RPMI8226 (cell line): ENCODE data around the gene ZNF692.

Source experiments
- DNase-seq: peaks from one replicate; pipeline ENCODE4 v3.0.0-alpha.2; 2015

ZNF692 gene

DNA sequence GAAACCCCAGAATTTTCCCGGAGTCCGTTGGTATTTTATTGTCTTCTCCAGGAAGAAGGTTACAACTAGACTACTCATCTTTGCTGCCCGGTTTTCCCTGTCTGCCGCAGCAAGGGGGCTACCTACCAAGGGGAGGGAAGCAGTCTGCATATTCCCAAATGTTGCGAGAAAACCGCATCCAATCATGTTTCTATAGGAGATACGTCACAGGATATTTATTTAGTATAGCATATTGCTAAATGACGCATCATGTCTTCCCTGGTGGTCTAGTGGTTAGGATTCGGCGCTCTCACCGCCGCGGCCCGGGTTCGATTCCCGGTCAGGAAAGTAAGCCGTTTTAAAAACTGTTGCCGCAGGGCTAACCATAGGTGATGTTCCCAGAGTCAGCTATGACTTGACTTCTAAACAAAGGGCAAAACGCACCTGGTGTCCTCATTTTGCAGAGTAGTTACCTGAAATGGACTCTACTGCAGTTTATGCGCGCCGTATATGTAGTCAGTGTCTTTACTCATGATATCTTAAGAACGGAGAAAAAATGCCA, 15.2 kb upstream of the ZNF692 start:
- peak; percentile 93 for DNase-seq

DNA sequence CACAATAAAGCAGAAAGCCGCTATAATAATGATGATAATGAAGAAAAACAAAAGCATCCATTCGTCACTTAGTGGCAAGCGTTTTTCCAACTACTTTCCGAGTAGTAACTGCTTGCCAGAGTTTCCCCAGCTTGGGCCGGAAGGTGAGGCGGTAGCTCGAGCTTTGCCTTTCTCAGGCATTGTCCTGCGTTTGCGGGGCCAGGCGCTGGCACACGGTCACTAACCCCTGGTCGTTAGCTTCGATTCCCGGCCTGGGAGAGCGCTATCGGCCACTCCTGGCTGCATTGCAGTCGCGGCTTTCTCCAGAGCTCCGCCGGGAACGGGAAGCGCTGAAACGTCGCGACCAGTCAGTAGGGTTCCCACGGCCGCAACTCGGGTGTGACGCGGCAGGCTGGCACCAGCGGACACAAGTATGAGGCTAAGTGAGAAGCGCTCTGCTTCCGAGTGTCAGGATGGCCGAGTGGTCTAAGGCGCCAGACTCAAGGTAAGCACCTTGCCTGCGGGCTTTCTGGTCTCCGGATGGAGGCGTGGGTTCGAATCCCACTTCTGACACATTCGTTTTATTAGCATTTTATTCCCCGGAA, 14.6 kb upstream of the ZNF692 start:
- DNase-seq, result peak; percentile 96

DNA sequence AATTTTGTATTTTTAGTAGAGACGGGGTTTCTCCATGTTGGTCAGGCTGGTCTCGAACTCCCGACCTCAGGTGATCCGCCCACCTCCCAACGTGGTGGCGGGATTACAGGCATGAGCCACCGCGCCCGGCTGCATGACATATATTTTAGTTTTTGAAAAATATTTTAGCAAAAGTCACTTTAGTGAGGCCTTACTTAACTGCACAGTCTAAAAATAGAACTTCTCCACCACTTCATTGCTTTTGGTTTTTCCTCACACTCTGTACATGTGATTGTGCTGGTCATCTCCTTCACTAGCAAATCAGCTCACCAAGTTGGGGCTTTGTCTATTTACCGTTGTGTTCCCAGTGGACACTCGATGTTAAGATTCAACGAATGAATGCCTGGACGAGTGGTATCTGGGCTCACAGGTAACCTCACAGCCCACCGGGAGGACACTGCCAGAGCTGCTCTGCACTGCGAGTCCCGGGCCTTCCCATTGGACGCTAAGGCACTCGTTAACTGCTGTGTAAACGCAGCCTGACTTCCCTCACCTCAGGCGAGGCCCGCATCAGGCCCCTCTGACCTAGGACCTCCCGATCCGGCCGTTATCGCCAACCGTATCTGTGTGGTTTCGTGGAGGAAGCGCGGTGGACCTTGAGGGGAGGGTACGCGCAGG, 14.0 kb upstream of the ZNF692 start:
- DNase-seq, result peak; percentile 76

DNA sequence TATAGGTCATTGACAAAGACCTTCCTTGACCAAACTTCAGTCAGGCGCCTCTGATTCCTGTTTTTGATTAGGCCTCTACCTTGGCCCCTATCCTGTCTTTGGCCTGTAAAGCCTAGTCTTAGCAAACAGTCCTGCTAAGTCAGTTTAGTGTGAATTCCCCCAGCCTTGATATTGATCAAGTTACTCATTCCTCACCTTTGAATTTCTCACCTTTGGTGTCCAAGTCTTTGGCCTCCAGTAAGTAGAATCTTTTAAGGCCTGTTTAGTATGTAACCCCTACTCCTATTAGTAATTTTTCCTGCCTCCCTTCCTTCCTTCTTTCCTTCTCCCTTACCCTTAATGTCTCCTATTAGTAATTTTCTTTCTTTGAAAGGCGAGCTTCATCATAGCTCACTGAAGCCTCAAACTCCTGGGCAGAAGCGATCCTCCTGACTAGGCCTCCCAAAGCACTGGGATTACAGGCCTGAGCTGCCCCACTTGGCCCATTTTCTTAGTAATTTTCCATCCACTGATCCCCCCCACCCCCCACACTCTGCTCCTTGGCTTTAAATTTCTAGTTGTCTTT, 13.0 kb upstream of the ZNF692 start:
- DNase-seq, result no peak

DNA sequence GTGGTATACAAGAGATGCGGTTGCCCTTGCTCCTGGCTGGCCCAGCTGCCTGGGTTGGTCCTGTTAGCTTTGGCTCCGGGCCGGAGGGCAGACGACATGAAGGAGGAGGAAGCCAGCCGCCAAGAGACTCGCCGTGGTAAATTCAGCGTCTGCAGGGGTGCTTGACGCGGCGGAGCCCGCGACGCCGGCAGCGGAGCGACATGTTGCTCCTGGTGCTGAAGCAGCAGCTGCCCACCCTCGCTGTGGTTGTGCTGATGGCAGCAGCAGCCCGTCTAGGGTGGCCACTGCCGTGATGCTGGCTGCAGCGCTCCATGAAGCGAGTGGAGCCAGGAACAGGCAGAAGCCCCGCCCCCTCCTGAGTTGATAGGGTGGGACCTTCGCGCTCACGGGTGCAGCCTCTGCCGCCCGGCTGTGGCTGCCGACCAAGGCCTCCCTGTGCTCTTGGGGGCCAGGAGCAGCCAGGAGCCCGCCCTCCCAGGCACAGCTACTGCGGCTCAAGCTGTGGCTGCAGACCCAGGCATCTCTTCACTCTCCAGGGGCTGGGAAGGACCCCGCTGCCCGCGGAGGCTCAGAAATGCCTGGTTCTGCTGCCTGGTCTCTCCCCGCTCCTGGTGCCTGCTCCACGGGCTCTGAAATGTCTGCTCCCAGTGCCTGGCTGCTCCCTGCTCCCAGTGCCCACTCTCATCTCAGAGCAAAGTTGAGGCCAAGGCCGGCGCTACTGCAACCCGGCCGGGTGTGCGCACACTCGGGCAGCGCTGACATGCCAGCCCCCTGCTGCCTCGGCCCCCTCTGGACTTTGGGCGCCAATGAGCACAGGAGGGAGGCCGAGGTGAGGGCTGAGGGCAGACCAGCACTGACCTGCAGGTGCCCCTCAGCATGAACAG, 4.4 kb upstream of the ZNF692 start:
- peak; percentile 85 for DNase-seq

DNA sequence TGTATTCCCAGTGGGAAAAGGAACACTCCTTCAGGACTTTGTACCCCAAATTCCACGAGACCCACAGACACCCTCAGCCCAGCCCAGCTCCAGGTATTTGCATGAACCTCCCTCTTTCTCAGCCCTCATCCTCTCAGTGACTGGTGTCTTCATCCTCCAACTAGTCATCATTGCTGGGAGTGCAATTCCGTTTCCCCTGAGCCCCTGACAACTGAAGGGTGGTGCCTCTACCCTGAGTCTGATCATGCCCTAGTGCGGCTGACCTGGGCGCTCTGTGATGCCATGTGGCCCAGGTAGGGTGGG, 3.8 kb upstream of the ZNF692 start:
- no peak for DNase-seq

DNA sequence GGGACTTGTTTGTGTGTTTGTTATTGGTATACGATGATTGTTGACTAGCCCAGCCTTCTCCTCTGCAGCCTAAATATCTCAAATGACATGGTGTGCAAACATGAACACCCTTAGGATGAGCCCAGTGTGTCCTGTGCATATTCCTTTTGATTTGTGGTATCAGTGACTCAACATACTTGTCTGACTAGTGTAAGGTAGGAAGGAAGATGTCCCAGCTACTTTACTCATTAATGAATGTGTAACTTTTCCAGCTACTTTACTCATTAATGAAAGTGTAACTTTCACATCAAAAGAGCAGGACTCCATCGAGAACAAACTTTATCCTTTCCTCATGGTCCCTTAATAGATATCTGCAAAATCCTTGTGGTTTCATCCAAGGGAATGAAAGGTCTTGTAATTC, 2.7 kb upstream of the ZNF692 start:
- no peak for DNase-seq

DNA sequence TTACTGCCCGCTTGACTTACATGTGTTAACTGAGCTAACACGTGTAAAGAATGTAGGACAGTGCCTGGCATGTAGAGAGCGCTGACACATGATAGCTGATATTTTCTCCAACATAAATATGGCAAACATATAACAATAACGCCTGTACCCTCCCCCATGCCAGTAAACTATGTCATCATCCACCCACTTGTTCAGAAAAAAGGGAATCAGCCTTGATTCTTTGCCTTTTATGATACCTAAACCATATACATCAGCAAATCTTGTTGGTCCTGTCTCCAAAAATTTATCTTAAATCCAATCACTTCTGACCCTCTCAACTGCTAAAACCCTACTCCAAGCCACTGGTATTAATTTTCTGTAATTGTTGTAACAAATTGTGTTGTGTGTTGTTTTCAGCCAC, 1.1 kb upstream of the ZNF692 start:
- no peak for DNase-seq

DNA sequence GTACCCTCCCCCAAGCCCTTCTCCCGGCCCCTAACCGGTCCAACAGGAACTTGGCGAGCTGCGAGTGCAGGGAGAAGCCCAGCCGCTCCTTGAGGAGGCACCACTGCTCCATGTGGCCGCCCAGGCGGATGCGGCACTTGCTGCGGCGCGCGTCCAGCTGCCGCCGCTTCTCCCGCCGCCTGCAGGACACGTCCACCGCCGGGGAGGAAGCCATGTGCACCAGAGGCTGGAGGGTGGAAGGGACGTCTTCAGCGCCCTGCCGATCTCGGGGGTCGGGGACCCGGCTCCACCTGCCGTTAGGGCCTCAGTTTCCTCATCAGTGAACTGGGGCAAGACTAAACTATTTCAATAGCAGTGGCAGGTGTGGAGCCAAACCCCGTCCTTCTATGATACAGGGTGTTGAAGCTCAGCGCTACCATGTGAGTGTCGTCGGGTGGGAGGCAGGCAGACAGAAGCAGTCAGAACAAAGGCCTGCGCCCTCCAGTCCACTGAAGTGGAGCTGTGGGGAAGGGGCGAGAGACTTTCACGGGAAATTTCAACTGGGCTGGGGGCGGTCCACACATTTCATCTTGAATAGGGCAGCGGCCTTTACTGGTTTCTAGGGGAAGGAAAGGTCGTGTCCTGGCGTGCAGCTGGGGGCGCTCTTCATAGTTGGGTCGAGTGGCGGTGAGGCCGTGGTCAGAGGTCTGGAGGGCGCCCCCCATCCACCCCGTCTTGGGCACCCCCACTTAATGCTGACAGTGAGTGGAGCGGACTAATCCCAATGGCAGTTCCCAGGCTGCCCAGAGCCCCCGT, 592 bp downstream of the ZNF692 start:
- DNase-seq, result peak; percentile 87

DNA sequence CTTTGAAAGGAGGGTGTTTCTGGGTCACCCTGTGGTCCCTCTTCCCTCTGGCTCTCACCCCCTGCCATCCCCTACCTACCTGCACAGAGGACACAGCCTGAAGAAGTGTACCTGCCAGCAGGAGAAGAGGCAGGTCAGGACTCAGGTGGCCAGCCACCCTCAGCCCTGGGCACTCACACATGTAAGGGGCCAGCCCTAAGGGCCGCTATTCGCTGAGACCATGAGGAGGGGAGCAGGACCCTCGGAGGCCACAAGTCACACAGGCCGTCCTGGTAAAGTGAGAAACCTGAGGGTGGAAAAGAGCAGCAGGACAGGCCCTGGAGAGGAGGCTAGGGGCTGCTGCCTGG, 1.2 kb downstream of the ZNF692 start:
- DNase-seq, result no peak

DNA sequence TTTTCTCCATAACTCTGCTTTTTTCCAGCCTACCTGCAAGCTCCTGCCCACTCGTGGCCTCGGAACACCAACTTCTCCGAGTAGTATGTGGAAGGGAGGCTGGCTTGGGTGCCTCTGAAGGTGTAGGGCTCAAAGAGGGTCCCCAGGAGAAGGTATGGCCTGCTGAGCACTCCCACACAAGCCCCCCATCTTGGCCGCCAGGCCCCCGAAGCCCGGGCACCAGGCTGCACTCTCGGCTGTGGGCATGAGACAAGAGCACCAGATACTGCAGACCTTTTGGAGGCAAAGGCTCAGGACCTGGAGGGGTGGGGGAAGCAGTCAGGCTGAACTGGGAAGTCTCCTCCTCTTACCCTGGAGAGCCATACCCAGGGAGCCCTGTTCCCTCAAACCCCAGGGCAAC, 1.7 kb downstream of the ZNF692 start:
- DNase-seq, result no peak

DNA sequence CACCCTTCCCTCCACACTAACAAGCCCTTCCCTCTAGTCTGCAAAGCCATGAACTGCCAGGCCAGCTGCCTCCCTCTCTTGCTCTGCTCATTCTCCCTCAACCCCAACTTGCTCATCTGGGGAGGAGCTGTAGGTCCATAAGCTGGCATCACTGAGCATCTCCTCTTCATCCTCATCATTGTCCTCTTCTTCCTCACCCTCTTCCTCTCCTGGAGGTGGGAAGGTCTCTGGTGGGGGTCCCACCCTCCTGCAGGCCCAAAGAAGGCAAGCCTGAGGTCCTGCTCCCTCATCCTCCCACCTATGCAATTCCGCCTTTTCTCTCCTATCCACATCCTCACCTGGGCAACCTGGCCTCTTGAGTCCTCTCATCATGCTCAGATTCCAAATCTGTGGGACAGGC, 2.7 kb downstream of the ZNF692 start:
- no peak for DNase-seq

DNA sequence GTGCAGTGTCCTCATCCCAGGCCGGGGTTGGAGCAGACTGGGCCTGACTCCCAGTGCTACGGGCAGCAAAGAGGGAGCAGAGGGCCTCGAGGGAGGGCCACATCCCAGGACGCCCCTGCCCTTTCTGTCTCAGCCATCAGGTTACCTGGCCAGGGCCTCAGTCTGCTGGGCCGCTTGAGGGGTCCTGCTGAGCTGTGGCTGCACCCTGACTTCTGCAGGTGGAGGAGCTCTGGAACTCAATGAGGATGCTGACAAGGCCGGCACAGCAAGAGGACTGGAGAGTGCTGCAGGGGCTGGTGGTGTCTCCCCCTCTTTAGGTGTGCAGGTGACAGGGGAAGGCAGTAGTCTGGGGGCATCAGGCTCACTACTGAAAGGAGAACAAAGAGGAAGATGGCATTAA, 3.3 kb downstream of the ZNF692 start:
- no peak for DNase-seq

DNA sequence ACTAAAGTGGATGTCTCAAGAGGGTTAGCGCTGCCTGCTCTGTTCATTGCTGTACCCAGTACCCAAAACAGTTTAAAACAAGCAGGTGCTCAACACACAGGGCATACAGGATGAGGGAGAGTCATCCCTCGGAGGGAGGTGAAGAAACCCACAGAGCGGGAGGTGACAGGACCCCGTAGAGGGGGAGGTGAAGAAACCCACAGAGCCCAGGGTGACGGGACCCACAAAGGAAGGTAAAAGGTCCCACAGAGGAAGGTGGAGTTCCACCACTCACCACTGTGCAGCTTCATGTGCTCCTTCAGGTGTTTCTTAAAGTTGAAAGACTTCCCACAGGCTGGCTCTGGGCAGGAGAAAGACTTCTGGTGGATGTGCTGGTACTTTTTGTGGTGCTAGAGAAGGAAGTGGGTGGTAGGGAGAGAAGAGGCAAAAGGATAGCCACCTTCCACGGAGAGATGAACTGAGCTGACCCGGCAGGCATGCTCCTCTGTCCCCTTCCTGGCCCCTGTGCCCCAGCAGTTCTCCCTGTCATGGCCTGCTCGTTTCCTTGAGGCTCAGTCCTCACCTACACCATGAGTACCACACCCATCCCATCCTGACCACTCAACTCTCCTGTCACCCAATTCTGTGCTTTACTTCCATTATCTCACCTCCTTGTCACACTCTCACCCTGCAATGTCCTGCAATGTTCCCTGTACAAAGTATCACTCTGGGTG, 5.1 kb downstream of the ZNF692 start:
- no peak for DNase-seq

DNA sequence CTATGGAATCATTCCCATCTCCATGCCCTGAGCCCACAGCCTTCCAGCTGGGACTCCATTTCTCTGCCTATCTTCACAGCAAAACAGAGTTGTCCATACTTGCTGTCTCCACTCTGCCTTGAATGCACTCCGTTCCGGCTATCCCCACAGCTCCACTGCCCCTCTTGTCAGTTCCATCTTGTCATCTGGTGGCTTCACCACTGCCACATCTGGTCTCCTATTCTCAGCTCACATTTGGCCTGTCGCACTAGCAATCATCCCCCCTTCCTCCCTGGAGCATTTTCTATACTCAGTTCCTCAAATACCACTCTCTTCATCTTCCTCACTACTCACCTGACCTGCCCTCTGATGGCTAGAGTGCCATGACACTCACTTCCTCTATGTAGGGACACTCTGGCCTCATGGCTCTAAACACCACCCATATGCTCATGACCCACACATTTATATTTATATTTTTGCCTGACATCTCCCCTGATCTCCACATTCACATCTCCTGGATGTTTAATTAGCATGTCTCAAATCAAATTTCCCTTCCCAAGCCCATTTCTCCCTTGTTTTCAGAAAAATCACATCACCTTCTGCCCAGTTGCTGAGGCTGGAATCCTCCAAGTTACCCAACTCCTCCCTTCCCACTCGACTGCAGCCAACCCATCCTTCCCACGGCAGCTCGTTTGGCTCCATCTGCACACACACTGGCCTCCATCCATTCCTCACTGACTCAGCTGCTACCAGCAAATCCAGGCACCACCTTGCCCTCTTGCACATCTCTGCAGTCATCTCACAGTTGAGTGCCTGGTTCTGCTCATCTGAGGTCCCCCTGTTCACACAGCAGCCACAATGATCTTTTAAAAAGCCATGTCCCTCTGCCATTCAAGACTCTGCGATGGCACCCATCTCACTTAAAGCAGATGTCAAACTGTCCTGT, 6.1 kb downstream of the ZNF692 start:
- DNase-seq, result peak; percentile 46

DNA sequence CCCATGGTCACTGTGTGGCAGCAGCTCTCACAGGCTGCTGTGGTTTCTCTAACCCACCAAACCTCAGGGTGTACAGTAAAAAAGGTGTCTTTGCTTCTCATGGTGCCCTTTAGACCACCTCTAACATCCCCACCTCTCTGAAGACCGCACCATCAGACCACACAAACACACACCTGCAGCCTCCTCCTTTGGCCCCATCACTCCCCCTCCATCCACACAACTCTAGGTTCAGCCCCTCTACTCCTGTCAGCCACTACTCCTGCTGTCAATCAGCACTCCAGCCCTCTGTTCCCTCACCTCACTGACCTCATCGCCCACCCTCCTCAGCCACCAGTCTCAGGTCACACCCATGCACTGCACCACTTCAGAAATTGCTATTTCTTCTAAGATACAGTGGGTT, 7.5 kb downstream of the ZNF692 start:
- DNase-seq, result no peak

DNA sequence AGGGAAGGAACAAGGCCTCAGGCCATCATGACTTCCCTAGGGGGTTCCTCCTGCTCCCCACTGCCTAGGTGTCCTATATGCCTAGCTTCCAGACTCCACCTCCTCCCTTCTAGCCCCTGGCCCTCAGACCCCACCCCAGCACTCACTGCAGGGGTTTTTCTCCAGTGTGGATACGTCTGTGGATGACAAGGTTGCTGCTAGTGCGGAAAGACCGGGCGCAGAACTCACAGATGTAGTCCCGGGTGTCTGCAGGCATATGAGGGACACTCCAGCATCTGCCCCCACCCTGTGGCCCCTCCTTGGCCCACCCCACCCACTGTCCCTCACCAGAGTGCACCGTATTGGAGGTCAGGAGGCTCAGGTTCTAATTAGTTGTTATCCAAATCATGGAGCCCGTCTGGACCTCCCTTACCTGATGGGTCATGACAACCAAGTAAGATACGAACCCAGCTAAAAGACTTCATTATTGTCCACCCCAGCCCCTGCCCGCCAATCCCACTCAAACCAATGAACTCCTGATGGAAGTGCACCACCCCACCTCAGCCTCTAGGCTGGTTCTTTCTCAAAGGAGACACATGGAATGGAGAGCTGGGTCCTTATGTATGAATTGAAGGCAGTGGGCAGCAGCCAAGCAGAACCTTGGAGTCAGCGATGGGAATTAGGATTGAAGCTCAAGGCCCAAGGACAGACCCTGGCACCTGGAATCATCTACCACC, 8.2 kb downstream of the ZNF692 start:
- no peak for DNase-seq

DNA sequence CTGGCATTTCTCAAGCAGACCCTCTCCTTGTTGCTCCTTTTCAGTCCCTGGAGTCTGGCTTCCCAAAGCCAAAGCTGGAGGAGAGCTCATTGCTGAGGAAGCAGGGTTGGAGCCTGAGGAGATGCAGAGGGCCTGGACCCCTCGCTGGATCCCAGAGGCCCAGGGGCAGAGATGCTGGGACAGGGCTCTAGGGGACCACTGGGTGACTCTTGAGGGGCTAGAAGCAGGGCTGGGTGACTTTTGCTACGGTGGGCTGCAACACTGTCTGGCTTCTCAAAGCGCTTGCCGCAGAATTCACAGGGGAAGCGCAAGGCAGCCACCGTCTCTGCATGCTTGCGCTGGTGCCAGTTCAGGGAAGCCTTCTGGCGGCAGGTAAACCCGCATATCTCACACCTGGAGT, 8.8 kb downstream of the ZNF692 start:
- DNase-seq, result no peak

DNA sequence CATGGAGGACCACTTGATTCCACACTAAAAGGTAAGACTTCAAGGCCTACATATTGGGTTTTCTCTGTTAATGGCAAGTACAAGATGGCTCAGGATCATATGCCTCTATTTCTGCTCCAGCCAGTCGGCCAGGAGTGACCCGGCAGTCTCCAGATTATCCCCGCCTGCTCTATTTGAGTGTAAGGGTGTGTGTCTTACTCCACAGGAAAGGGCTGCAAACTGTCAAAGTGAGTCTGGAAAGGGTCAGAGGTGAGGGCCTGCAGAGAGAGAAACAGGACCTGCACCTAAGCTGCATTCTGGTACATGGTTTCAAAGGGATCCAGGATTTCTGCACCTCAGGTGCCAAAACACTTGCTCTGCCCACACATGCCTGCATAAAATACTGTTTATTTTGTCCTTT, 9.2 kb downstream of the ZNF692 start:
- no peak for DNase-seq

DNA sequence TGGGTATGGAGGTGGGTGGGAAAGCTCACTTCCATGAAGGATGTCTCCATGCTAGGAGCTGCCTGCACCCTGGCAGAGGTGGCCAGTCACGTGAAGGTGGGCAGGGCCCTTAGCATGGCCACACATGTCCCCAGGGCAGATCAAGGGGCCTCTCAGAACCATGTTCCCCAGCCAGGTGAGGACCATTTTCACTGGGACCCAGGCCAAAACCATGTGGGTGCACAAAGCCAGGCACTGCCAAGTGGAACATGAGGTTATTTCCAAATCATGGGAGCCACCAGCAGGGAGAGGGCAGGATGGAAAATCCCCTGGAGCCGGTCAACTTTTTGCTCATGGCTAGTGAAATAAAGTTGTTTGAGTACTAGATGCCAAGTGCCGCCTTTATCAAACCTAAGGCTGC, 9.7 kb downstream of the ZNF692 start:
- DNase-seq, result no peak

DNA sequence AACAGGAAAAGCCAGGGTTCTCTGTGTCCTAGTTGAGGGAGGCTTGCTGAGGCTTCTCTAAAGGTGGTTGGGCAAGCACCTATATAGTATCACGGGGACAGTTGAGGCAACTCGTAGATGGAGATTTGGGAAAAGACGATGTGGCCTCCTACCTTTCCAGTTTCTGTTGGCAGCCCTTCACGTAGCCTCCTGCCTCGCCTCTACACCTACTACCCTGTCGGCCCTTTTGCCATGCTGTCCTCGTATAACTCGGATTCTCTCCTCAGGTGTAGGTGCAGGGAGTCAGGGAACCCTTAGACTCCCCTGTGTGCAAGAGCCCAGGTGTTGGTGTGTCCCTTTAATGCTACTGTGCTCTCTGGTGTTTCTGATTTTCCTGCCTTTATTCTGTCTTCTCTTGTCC, 10.3 kb downstream of the ZNF692 start:
- no peak for DNase-seq
